Measurements from ENCODE around the gene ARV1. TPM values are rescaled to one million over a fixed set of nuclear protein-coding genes. Genes with fewer than 3 reads are reported as not detected.
"Not testable (repeated sequence)": the region's sequence is repeated elsewhere in the genome, so short reads cannot be mapped to it uniquely, and the experiment has no call there.

The ARV1 gene
- total and polyA plus RNA-seq, 4 donors = 13.8 to 60.3 (median 17.2) TPM

- peak; percentile 39 for ATAC-seq (ENCODE audit: insufficient read depth, low FRiP score)
- H3K36me3 ChIP-seq (ENCODE audit: control insufficient read depth in 4 of 4, insufficient read depth in 4 of 4, low read length in 4 of 4) = peaks cover 0 to 3% (median 0%) of the 10 kb centered on the region in 4 donors
- H3K27ac ChIP-seq (ENCODE audit: low read depth in 1 of 2, low read length in 1 of 2) = peak overlapping the region in 1 of 2 donors; percentile 26
- TF ChIP-seq CTCF (IDR thresholded peaks at IDR 0.05; ENCODE audit: control extremely low read depth, extremely low read depth) = no peak
- H3K4me3 ChIP-seq = no peak overlapping the region
- no peaks in the 10 kb centered on the region for H3K27me3 ChIP-seq (ENCODE audit: control insufficient read depth in 3 of 3, insufficient read depth in 3 of 3, low read length in 2 of 3)
- H3K4me1 ChIP-seq (ENCODE audit: control insufficient read depth in 5 of 5, insufficient read depth in 5 of 5, low read length in 5 of 5) = peaks cover 0 to 13% (median 4%) of the 10 kb centered on the region in 5 donors
- DNase-seq = peak in 2 of 3 donors; percentile 46 to 48
- no peak overlapping the region for H3K9ac ChIP-seq (ENCODE audit: insufficient read depth in 1 of 2, low read length in 2 of 2)
- 22 to 42% methylated on average over 7 of the region's 7 CpGs for WGBS, 2 donors
- no peaks in the 10 kb centered on the region for H3K9me3 ChIP-seq (ENCODE audit: control insufficient read depth in 4 of 4, insufficient read depth in 3 of 4, low read length in 3 of 4)
Measured at GRCh38 chr1:231028682-231029081, 49.8 kb downstream of the ARV1 start.

GRCh38 chr1:231029247-231029646, 50.4 kb downstream of the ARV1 start:
- not testable (repeated sequence) for H3K4me3 ChIP-seq; DNase-seq; H3K27ac ChIP-seq (ENCODE audit: low read depth in 1 of 2, low read length in 1 of 2); H3K36me3 ChIP-seq (ENCODE audit: control insufficient read depth in 4 of 4, insufficient read depth in 4 of 4, low read length in 4 of 4); H3K27me3 ChIP-seq (ENCODE audit: control insufficient read depth in 3 of 3, insufficient read depth in 3 of 3, low read length in 2 of 3); ATAC-seq (ENCODE audit: insufficient read depth, low FRiP score); H3K9me3 ChIP-seq (ENCODE audit: control insufficient read depth in 4 of 4, insufficient read depth in 3 of 4, low read length in 3 of 4); H3K9ac ChIP-seq (ENCODE audit: insufficient read depth in 1 of 2, low read length in 2 of 2)
- peaks cover 0 to 13% (median 4%) of the 10 kb centered on the region in 5 donors for H3K4me1 ChIP-seq (ENCODE audit: control insufficient read depth in 5 of 5, insufficient read depth in 5 of 5, low read length in 5 of 5)
- WGBS, 2 donors = 94 to 100% methylated on average over 4 of the region's 4 CpGs

GRCh38 chr1:231029841-231030240, 50.9 kb downstream of the ARV1 start:
- peaks cover 0 to under 1% (median 0%) of the 10 kb centered on the region in 3 donors for H3K27me3 ChIP-seq (ENCODE audit: control insufficient read depth in 3 of 3, insufficient read depth in 3 of 3, low read length in 2 of 3)
- no peak overlapping the region for H3K27ac ChIP-seq (ENCODE audit: low read depth in 1 of 2, low read length in 1 of 2)
- DNase-seq (no peak), ATAC-seq (ENCODE audit: insufficient read depth, low FRiP score) (no peak)
- no peak overlapping the region for H3K4me3 ChIP-seq
- no peaks in the 10 kb centered on the region for H3K9me3 ChIP-seq (ENCODE audit: control insufficient read depth in 4 of 4, insufficient read depth in 3 of 4, low read length in 3 of 4)
- no peak for TF ChIP-seq CTCF (IDR thresholded peaks at IDR 0.05; ENCODE audit: control extremely low read depth, extremely low read depth)
- H3K9ac ChIP-seq (ENCODE audit: insufficient read depth in 1 of 2, low read length in 2 of 2) = no peak overlapping the region
- WGBS, 2 donors = 85 to 90% methylated on average over 6 of the region's 6 CpGs
- H3K4me1 ChIP-seq (ENCODE audit: control insufficient read depth in 5 of 5, insufficient read depth in 5 of 5, low read length in 5 of 5) = peaks cover 0 to 13% (median 4%) of the 10 kb centered on the region in 5 donors
- peaks cover 0 to 3% (median 0%) of the 10 kb centered on the region in 4 donors for H3K36me3 ChIP-seq (ENCODE audit: control insufficient read depth in 4 of 4, insufficient read depth in 4 of 4, low read length in 4 of 4)

GRCh38 chr1:231032963-231033362, 54.1 kb downstream of the ARV1 start:
- TF ChIP-seq CTCF (IDR thresholded peaks at IDR 0.05; ENCODE audit: control extremely low read depth, extremely low read depth) = no peak
- Histone ChIP-seq H3K27ac (ENCODE audit: low read depth in 1 of 2, low read length in 1 of 2) (peak overlapping the region in 1 of 2 donors; percentile 21), H3K9ac (ENCODE audit: insufficient read depth in 1 of 2, low read length in 2 of 2) (no peak overlapping the region), H3K27me3 (ENCODE audit: control insufficient read depth in 3 of 3, insufficient read depth in 3 of 3, low read length in 2 of 3) (peaks cover 0 to 13% (median 0%) of the 10 kb centered on the region in 3 donors), H3K9me3 (ENCODE audit: control insufficient read depth in 4 of 4, insufficient read depth in 3 of 4, low read length in 3 of 4) (no peaks in the 10 kb centered on the region), H3K4me1 (ENCODE audit: control insufficient read depth in 5 of 5, insufficient read depth in 5 of 5, low read length in 5 of 5) (peaks cover 0 to 28% (median 6%) of the 10 kb centered on the region in 5 donors), H3K36me3 (ENCODE audit: control insufficient read depth in 4 of 4, insufficient read depth in 4 of 4, low read length in 4 of 4) (peaks cover 0 to 3% (median 0%) of the 10 kb centered on the region in 4 donors), H3K4me3 (no peak overlapping the region)
- WGBS, 2 donors = 18 to 42% methylated on average over 7 of the region's 7 CpGs
- DNase-seq (no peak), ATAC-seq (ENCODE audit: insufficient read depth, low FRiP score) (no peak)

Data from lung (tissue), 12 donors.